ENCODE data around the gene TTC22. TPM values are rescaled to one million over a fixed set of nuclear protein-coding genes. Genes with fewer than 3 reads are reported as not detected.

TTC22 gene
- total and polyA plus RNA-seq, 2 of the 4 experiments (the other 2 are of a cell fraction): not detected

DNA sequence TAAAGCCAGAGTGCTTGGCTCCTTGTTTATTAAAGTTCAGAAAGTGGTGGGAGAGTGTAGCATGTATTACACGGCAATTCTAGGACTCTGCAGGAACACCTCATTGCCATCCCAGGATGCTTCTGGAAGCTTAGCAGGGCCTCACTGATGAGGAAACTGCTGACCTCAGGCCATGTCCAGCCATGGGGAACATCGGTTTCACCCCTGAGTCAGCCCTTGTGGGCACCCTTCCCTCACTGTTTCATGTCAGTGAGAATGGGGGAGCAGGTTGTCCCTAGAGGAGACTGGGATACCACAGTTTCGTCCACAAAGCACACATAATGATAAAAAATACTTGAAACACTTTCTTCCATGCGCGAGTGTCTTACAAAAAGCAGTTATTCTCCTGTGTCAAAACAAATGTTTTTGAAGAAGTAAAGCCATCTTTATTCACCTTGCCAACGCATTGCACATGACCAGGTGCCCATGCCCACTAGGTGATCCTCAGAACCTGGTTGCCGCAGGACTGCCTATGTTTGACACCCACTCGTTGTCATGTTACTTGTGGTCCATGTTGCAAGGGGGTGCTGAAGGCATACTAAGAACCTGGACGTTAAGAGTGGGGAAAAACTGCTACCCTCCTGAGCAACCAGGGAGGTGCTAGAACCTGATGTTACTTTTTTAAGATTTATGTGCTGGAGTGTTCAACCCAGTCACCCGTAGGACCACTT lies 41.2 kb upstream of the TTC22 start:
- WGBS, 2 experiments (ENCODE audit: extremely low coverage in 2 of 2, insufficient read length in 1 of 2): no CpG with 5 or more reads among the region's 10 CpGs
- CTCF ChIA-PET: no interaction called here
- no peak for ATAC-seq (ENCODE audit: low read depth)

More for the DNA sequence above, 41.2 kb upstream of the TTC22 start:
- Histone ChIP-seq H3K27ac (ENCODE audit: insufficient read depth, low read length) (no peak overlapping the region), H3K4me2 (ENCODE audit: low read depth, low read length) (no peak overlapping the region), H3K4me1 (ENCODE audit: control insufficient read depth, insufficient read depth, low read length) (no peaks in the 10 kb centered on the region), H3K9me3 (ENCODE audit: control insufficient read depth, insufficient read depth, low read length) (no peaks in the 10 kb centered on the region), H4K91ac (ENCODE audit: insufficient read depth, low read depth, low read length) (no peak overlapping the region), H3K14ac (replicated peaks; ENCODE audit: low read depth, low read length) (no peak overlapping the region), H3K4me3 (ENCODE audit: insufficient read depth, low read depth, low read length) (no peak overlapping the region), H2BK20ac (ENCODE audit: low read depth, low read length) (no peak overlapping the region), H2AK9ac (replicated peaks; ENCODE audit: low read depth, low read length, poor library complexity) (no peak overlapping the region), H3K56ac (ENCODE audit: extremely low read depth, insufficient read depth, low read length) (no peak overlapping the region), H2BK120ac (ENCODE audit: low read depth, low read length) (no peak overlapping the region), H3K79me1 (ENCODE audit: low read depth in 1 of 2, low read length in 2 of 2) (no peaks in the 10 kb centered on the region), H2BK5ac (ENCODE audit: low read depth, low read length, poor library complexity, severe bottlenecking) (no peak overlapping the region), H4K8ac (ENCODE audit: low read depth in 2 of 2, low read length in 2 of 2) (no peak overlapping the region), H3K18ac (ENCODE audit: low read depth, low read length) (no peak overlapping the region), H3K36me3 (ENCODE audit: control insufficient read depth, insufficient read depth, low read length) (no peaks in the 10 kb centered on the region), H3K23ac (ENCODE audit: low read depth, low read length) (no peak overlapping the region), H3K9ac (ENCODE audit: low read depth, low read length) (no peak overlapping the region), H2AFZ (replicated peaks; ENCODE audit: low read length, poor library complexity) (no peak overlapping the region), H2BK15ac (ENCODE audit: low read depth, low read length) (no peak overlapping the region), H3K27me3 (ENCODE audit: control insufficient read depth, insufficient read depth, low read length) (peaks cover 7% of the 10 kb centered on the region), H4K5ac (ENCODE audit: low read depth, low read length) (no peak overlapping the region), H4K20me1 (ENCODE audit: insufficient read depth, low read length) (no peaks in the 10 kb centered on the region), H2AK5ac (ENCODE audit: low read depth, low read length) (no peak overlapping the region), H3K4ac (ENCODE audit: low read depth, low read length) (no peak overlapping the region), H3K9me1 (ENCODE audit: insufficient read depth, low read length) (no peaks in the 10 kb centered on the region; the same call in 1 of the 2 replicates)
- DNase-seq: no peak
- BruUV-seq (replicated peaks): no TSS peak
- dilution Hi-C loops (cut with HindIII; ENCODE audit: low sequenced_read_pairs, unreplicated experiment) (no loop called here), in situ Hi-C loops (cut with MboI; ENCODE audit: low sequenced_read_pairs) (no loop called here), intact Hi-C loops (cut with micrococcal nuclease) (no loop called here)
- POLR2A ChIA-PET (ENCODE audit: unreplicated experiment): no interaction called here
- TF ChIP-seq SMC3 (IDR thresholded peaks at IDR 0.05; ENCODE audit: low read depth, low read length): no peak
- TF ChIP-seq BHLHE40 (IDR thresholded peaks at IDR 0.05; ENCODE audit: low read depth, low read length): no peak
- TF ChIP-seq CHD1 (IDR thresholded peaks at IDR 0.05; ENCODE audit: low read depth, low read length): no peak
- TF ChIP-seq, protein P1, sequence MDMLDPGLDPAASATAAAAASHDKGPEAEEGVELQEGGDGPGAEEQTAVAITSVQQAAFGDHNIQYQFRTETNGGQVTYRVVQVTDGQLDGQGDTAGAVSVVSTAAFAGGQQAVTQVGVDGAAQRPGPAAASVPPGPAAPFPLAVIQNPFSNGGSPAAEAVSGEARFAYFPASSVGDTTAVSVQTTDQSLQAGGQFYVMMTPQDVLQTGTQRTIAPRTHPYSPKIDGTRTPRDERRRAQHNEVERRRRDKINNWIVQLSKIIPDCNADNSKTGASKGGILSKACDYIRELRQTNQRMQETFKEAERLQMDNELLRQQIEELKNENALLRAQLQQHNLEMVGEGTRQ (IDR thresholded peaks at IDR 0.05; ENCODE audit: low read depth, low read length): no peak
- no peak for TF ChIP-seq MAZ (IDR thresholded peaks at IDR 0.05; ENCODE audit: borderline replicate concordance, low read depth, low read length)
- TF ChIP-seq RAD21 (IDR thresholded peaks at IDR 0.05; ENCODE audit: low read length): no peak
- TF ChIP-seq, protein P2, sequence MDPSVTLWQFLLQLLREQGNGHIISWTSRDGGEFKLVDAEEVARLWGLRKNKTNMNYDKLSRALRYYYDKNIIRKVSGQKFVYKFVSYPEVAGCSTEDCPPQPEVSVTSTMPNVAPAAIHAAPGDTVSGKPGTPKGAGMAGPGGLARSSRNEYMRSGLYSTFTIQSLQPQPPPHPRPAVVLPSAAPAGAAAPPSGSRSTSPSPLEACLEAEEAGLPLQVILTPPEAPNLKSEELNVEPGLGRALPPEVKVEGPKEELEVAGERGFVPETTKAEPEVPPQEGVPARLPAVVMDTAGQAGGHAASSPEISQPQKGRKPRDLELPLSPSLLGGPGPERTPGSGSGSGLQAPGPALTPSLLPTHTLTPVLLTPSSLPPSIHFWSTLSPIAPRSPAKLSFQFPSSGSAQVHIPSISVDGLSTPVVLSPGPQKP (IDR thresholded peaks at IDR 0.05; ENCODE audit: borderline replicate concordance, low read depth, low read length): no peak
- TF ChIP-seq RCOR1 (IDR thresholded peaks at IDR 0.05; ENCODE audit: insufficient replicate concordance, low read length): no peak
- TF ChIP-seq CEBPB (IDR thresholded peaks at IDR 0.05; ENCODE audit: low read depth, low read length): no peak
- no peak for TF ChIP-seq FOS (IDR thresholded peaks at IDR 0.05; ENCODE audit: low read depth, low read length)
- TF ChIP-seq, protein P3, sequence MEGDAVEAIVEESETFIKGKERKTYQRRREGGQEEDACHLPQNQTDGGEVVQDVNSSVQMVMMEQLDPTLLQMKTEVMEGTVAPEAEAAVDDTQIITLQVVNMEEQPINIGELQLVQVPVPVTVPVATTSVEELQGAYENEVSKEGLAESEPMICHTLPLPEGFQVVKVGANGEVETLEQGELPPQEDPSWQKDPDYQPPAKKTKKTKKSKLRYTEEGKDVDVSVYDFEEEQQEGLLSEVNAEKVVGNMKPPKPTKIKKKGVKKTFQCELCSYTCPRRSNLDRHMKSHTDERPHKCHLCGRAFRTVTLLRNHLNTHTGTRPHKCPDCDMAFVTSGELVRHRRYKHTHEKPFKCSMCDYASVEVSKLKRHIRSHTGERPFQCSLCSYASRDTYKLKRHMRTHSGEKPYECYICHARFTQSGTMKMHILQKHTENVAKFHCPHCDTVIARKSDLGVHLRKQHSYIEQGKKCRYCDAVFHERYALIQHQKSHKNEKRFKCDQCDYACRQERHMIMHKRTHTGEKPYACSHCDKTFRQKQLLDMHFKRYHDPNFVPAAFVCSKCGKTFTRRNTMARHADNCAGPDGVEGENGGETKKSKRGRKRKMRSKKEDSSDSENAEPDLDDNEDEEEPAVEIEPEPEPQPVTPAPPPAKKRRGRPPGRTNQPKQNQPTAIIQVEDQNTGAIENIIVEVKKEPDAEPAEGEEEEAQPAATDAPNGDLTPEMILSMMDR (conservative IDR thresholded peaks at IDR 0.05; ENCODE audit: low read depth, low read length): no peak
- TF ChIP-seq RFX5 (IDR thresholded peaks at IDR 0.05; ENCODE audit: low read depth, low read length): no peak

Measured in IMR-90 (cell line).